HepG2 (cell line): Measurements from ENCODE around the gene PCNX1. TPM values are rescaled to one million over a fixed set of nuclear protein-coding genes. Genes with fewer than 3 reads are reported as not detected.

Source experiments
- ATAC-seq: fragments of 200-7000 bp; cut with Tn5 transposase; 3 replicates; pipeline ENCODE4 v1.9.1; 2020; ENCODE audit warnings: mild to moderate bottlenecking, moderate library complexity
- BruUV-seq: library from RNA; stranded (reverse); fragments of 400-500 nt; replicated peaks from 2 replicates; lab custom pipeline; 2021; lab: Mats Ljungman, UMichigan
- CTCF ChIA-PET: fragments of 300-600 bp; formaldehyde crosslinking; extraction: SDS; loops from one replicate; lab custom pipeline; 2021; ENCODE audit warnings: low total read pairs, inconsistent platforms, low intra/inter-chr PET ratio; lab: Yijun Ruan, JAX
- POLR2A ChIA-PET: fragments of 350-600 bp; sonication (Branson Sonifier 250); formaldehyde crosslinking; loops from one replicate; lab custom pipeline; 2020; ENCODE audit warnings: antibody characterized with exemption, inconsistent platforms; lab: Yijun Ruan, JAX
- DNase-seq: peaks from one replicate; pipeline ENCODE4 v3.0.0-alpha.2; 2015; ENCODE audit warnings: low spot score
- FAIRE-seq: peaks from 3 replicates; lab custom pipeline; 2011; peaks lifted over from hg19 to GRCh38; lab: Jason Lieb, UNC
- H2AFZ ChIP-seq: one replicate; pipeline ENCODE4 v1.6.1; 2011; ENCODE audit warnings: low read length, inconsistent platforms
- H3K27ac ChIP-seq: fragments of 300-600 bp; 3 replicates; pipeline ENCODE4 v1.8.0; 2011; ENCODE audit warnings: mixed run types, mild to moderate bottlenecking, mixed read lengths, low read length, inconsistent platforms; ENCODE audit not compliant: insufficient read depth; ENCODE audit errors: extremely low read length
- H3K27me3 ChIP-seq, 2 experiments: fragments of 200-600 bp in 1 of 2; 2 replicates in 1 of 2; 3 replicates in 1 of 2; pipeline versions ENCODE4 v1.6.0 to v1.8.0; 2011; ENCODE audit warnings: low read length in 2 of 2, mild to moderate bottlenecking in 2 of 2, moderate library complexity in 2 of 2, inconsistent platforms in 1 of 2; ENCODE audit not compliant: insufficient read depth in 2 of 2, control insufficient read depth in 1 of 2
- H3K36me3 ChIP-seq, 2 experiments: fragments of 200-600 bp in 1 of 2; replicated peaks in 1 of 2; 2 replicates in 1 of 2; 3 replicates in 1 of 2; pipeline versions ENCODE4 v1.5.1 to v1.8.0; 2011; ENCODE audit warnings: low read length in 2 of 2, inconsistent platforms in 1 of 2; ENCODE audit not compliant: insufficient read depth in 2 of 2, control insufficient read depth in 1 of 2
- H3K4me1 ChIP-seq: 2 replicates; pipeline ENCODE4 v1.5.1; 2012; ENCODE audit warnings: low read length, inconsistent platforms; ENCODE audit not compliant: insufficient read depth
- H3K4me2 ChIP-seq: 2 replicates; pipeline ENCODE4 v1.6.0; 2011; ENCODE audit warnings: low read depth, low read length, inconsistent platforms
- H3K4me3 ChIP-seq, 3 experiments: fragments of 200-600 bp in 1 of 3; sonication (generic), shearing (Covaris generic) in 1 of 3; replicated peaks in 1 of 3; 2 replicates each; pipeline ENCODE4 v1.5.1; 2011 to 2016; ENCODE audit warnings: low read length in 3 of 3, inconsistent platforms in 2 of 3, low read depth in 2 of 3, mild to moderate bottlenecking in 2 of 3, control low read depth in 1 of 3, mixed read lengths in 1 of 3; ENCODE audit not compliant: insufficient read depth in 1 of 3
- H3K79me2 ChIP-seq: one replicate; pipeline ENCODE4 v1.6.1; 2011; ENCODE audit warnings: low read length, inconsistent platforms; ENCODE audit not compliant: insufficient read depth
- H3K9ac ChIP-seq: 2 replicates; pipeline ENCODE4 v1.6.0; 2011; ENCODE audit warnings: mild to moderate bottlenecking, low read depth, low read length, inconsistent platforms; ENCODE audit not compliant: insufficient read depth
- H3K9me3 ChIP-seq: 2 replicates; pipeline ENCODE4 v1.5.1; 2012; ENCODE audit warnings: mild to moderate bottlenecking, low read length
- H4K20me1 ChIP-seq: 2 replicates; pipeline ENCODE4 v1.6.0; 2011; ENCODE audit warnings: inconsistent platforms, mild to moderate bottlenecking, low read length, moderate library complexity; ENCODE audit not compliant: insufficient read depth
- ELF3 ChIP-seq: IDR thresholded peaks from 2 replicates; pipeline ENCODE4 v1.6.1; 2016; ENCODE audit warnings: missing genetic modification reagents, missing compliant biosample characterization
- HNF4A ChIP-seq: sonication (generic); formaldehyde crosslinking; IDR thresholded peaks from 2 replicates; pipeline ENCODE4 v1.4.0; 2020; ENCODE audit warnings: missing genetic modification reagents
- HOXA5 ChIP-seq: sonication (generic); formaldehyde crosslinking; IDR thresholded peaks from 2 replicates; pipeline ENCODE4 v1.4.0; 2020; ENCODE audit warnings: missing genetic modification reagents
- ISL2 ChIP-seq: sonication (generic); formaldehyde crosslinking; IDR thresholded peaks from 2 replicates; pipeline ENCODE4 v1.5.0; 2020; ENCODE audit warnings: missing genetic modification reagents
- JDP2 ChIP-seq: sonication (generic); formaldehyde crosslinking; IDR thresholded peaks from 2 replicates; pipeline ENCODE4 v1.8.1; 2022; ENCODE audit warnings: missing genetic modification reagents, borderline replicate concordance
- PPARG ChIP-seq: conservative IDR thresholded peaks from 2 replicates; pipeline ENCODE4 v1.6.1; 2016; ENCODE audit warnings: missing biosample characterization, missing genetic modification reagents
- RXRB ChIP-seq: IDR thresholded peaks from 2 replicates; pipeline ENCODE4 v1.6.1; 2016; ENCODE audit warnings: borderline replicate concordance, missing genetic modification reagents, missing compliant biosample characterization
- ZFX ChIP-seq: sonication (generic); formaldehyde crosslinking; IDR thresholded peaks from 2 replicates; pipeline ENCODE4 v1.4.0; 2020; ENCODE audit warnings: mild to moderate bottlenecking, low read depth, missing genetic modification reagents, moderate library complexity
- ZFY ChIP-seq: sonication (generic); formaldehyde crosslinking; IDR thresholded peaks from 2 replicates; pipeline ENCODE4 v1.4.0; 2020; ENCODE audit warnings: missing genetic modification reagents
- ZNF264 ChIP-seq: sonication (generic); formaldehyde crosslinking; IDR thresholded peaks from 2 replicates; pipeline ENCODE4 v1.4.0; 2020; ENCODE audit warnings: missing genetic modification reagents
- ZNF432 ChIP-seq: sonication (generic); formaldehyde crosslinking; IDR thresholded peaks from 2 replicates; pipeline ENCODE4 v1.5.0; 2020; ENCODE audit warnings: missing genetic modification reagents, mild to moderate bottlenecking, borderline replicate concordance
- ZNF7 ChIP-seq: IDR thresholded peaks from 2 replicates; pipeline ENCODE4 v1.6.1; 2016; ENCODE audit warnings: missing biosample characterization, missing genetic modification reagents
- ZSCAN31 ChIP-seq: sonication (generic); formaldehyde crosslinking; IDR thresholded peaks from 2 replicates; pipeline ENCODE4 v1.5.0; 2020; ENCODE audit warnings: low read depth, mild to moderate bottlenecking, missing genetic modification reagents
- WGBS: methylation state at CpG from one replicate; pipeline ENCODE4 v1.1.6; 2017; ENCODE audit warnings: low lambda C conversion rate; 5-methylcytosine and 5-hydroxymethylcytosine counted together
- in situ Hi-C: cut with HindIII; loops from 2 replicates; pipeline ENCODE4 v1.10.0; 2017; ENCODE audit warnings: low pct_unique_long_range_greater_than_20kb; ENCODE audit not compliant: extremely low pct_ligation_motif_present
- intact Hi-C: fragments of 100-400 bp; cut with micrococcal nuclease; formaldehyde crosslinking; loops from one replicate; pipeline ENCODE4 v1.10.0; 2022; ENCODE audit not compliant: unreplicated experiment
- polyA plus RNA-seq, 8 experiments: library from polyadenylated mRNA; depleted of rRNA in 3 of 8; stranded (reverse) in 7 of 8; unstranded in 1 of 8; fragments of >200 nt; fragmentation: Illumina TruSeq in 4 of 8; extraction: Trizol in 4 of 8; gene quantifications; 2 replicates each; pipeline versions ENCODE4 v1.2.1 to v1.2.3, GENCODE V29; 2011 to 2016; ENCODE audit warnings: low read depth in 4 of 8, missing spikeins in 1 of 8, mixed read lengths in 1 of 8; ENCODE audit not compliant: insufficient read depth in 1 of 8
- total RNA-seq, 5 experiments: library from RNA; depleted of rRNA; stranded (reverse); fragments of >200 nt; fragmentation: Illumina TruSeq; extraction: Trizol; gene quantifications; 2 replicates each; pipeline ENCODE4 v1.2.3, GENCODE V29; 2016; ENCODE audit warnings: low read depth in 1 of 5

Gene PCNX1
- total and polyA plus RNA-seq, 2 of the 13 experiments (the other 11 are each of a cell fraction or from before 2014, with no cell fraction given), result 24.9 to 30.3 TPM

- BruUV-seq, result no TSS peak
- 37% methylated on average over 10 of the region's 10 CpGs for WGBS
- H2AFZ ChIP-seq, result no peak overlapping the region
- H3K9ac ChIP-seq, result no peak overlapping the region
- in situ Hi-C loops (no loop called here), intact Hi-C loops (no loop called here)
- H3K4me2 ChIP-seq, result peak overlapping the region; percentile 30
- no peak for FAIRE-seq
- no peak overlapping the region for H3K4me3 ChIP-seq
- DNase-seq, result peak; percentile 18
- no peaks in the 10 kb centered on the region for H3K9me3 ChIP-seq
- ChIA-PET POLR2A (no interaction called here), CTCF (no interaction called here)
- no peaks in the 10 kb centered on the region for H3K79me2 ChIP-seq
- H3K27ac ChIP-seq, result peak overlapping the region; percentile 26
- H3K4me1 ChIP-seq, result peaks cover 56% of the 10 kb centered on the region
- H4K20me1 ChIP-seq, result no peaks in the 10 kb centered on the region
- TF ChIP-seq HNF4A (CRISPR knock-in tag), result peak; percentile 25; the same call in 1 of the 2 replicates
- TF ChIP-seq HOXA5 (CRISPR knock-in tag), result no peak
- TF ChIP-seq ZNF432 (CRISPR knock-in tag), result no peak
- 0 out of 2 replicates have a peak, but pooled peaks have one; percentile 30 for TF ChIP-seq ZFX (CRISPR knock-in tag)
- TF ChIP-seq ELF3 (CRISPR knock-in tag), result peak; percentile 30; the same call in 1 of the 2 replicates
- TF ChIP-seq PPARG (CRISPR knock-in tag), result peak; percentile 89
- no peak for TF ChIP-seq ZNF7 (CRISPR knock-in tag)
- TF ChIP-seq ISL2 (CRISPR knock-in tag), result 0 out of 2 replicates have a peak, but pooled peaks have one; percentile 20
- TF ChIP-seq ZSCAN31 (CRISPR knock-in tag), result no peak
- peak; percentile 81 for TF ChIP-seq RXRB
- TF ChIP-seq ZFY (CRISPR knock-in tag), result peak; percentile 39; the same call in 1 of the 2 replicates
- TF ChIP-seq ZNF264 (CRISPR knock-in tag), result 0 out of 2 replicates have a peak, but pooled peaks have one; percentile 20
- no peak for TF ChIP-seq JDP2
- ATAC-seq, result peak; percentile 57
- no peaks in the 10 kb centered on the region for H3K36me3 ChIP-seq
- no peaks in the 10 kb centered on the region for H3K27me3 ChIP-seq
Observed at GRCh38 chr14:71117839-71118743, 210.8 kb downstream of the PCNX1 start.
